Measurements from ENCODE around the gene CNR2.

DNA sequence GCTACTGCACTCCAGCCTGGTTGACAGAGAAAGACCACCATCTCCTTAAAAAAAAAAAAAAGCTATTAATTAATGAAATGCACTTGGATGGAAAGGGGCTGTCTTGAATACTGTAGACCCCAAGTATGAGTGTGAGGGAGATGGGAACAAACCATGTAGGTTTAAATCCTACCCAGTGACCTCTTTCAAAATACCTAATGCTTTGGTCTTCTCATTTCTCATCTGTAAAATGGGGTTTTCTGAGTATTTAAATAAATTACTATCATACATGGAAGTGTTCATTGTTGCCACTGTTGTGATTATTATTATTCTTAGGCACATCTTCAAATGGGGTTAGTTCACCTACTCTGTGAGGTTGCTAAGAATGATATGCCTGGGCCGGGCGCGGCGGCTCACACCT is 27.9 kb downstream of the CNR2 start:
- TF ChIP-seq, protein P1, sequence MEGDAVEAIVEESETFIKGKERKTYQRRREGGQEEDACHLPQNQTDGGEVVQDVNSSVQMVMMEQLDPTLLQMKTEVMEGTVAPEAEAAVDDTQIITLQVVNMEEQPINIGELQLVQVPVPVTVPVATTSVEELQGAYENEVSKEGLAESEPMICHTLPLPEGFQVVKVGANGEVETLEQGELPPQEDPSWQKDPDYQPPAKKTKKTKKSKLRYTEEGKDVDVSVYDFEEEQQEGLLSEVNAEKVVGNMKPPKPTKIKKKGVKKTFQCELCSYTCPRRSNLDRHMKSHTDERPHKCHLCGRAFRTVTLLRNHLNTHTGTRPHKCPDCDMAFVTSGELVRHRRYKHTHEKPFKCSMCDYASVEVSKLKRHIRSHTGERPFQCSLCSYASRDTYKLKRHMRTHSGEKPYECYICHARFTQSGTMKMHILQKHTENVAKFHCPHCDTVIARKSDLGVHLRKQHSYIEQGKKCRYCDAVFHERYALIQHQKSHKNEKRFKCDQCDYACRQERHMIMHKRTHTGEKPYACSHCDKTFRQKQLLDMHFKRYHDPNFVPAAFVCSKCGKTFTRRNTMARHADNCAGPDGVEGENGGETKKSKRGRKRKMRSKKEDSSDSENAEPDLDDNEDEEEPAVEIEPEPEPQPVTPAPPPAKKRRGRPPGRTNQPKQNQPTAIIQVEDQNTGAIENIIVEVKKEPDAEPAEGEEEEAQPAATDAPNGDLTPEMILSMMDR (IDR thresholded peaks at IDR 0.05; ENCODE audit: low read length) = no peak
- TF ChIP-seq EZH2 (IDR thresholded peaks at IDR 0.05; ENCODE audit: borderline replicate concordance, low read length) = no peak
